Immature natural killer cell (primary cell): ENCODE data around the gene SAMHD1. TPM values are rescaled to one million over a fixed set of nuclear protein-coding genes. Genes with fewer than 3 reads are reported as not detected.

ENCODE experiments used
- DNase-seq, 3 donors: peaks; one replicate each; pipeline ENCODE4 v3.0.0; 2022; ENCODE audit warnings: mixed read lengths in 1 of 3
- H3K27ac Mint-ChIP-seq, 6 donors: one replicate each; pipeline ENCODE4 v1.8.0; 2020; ENCODE audit warnings: mixed read lengths in 6 of 6, mild to moderate bottlenecking in 5 of 6, inconsistent platforms in 4 of 6, moderate library complexity in 3 of 6
- H3K27me3 Mint-ChIP-seq, 3 donors: one replicate each; pipeline ENCODE4 v1.8.0; 2020 to 2021; ENCODE audit warnings: low read depth in 3 of 3, mild to moderate bottlenecking in 3 of 3, mixed read lengths in 3 of 3, moderate library complexity in 3 of 3, inconsistent platforms in 1 of 3
- H3K36me3 Mint-ChIP-seq, 3 donors: one replicate each; pipeline ENCODE4 v1.8.0; 2020; ENCODE audit warnings: mixed read lengths in 3 of 3, inconsistent platforms in 2 of 3, mild to moderate bottlenecking in 2 of 3
- H3K4me1 Mint-ChIP-seq, 2 donors: one replicate each; pipeline ENCODE4 v1.8.0; 2020; ENCODE audit warnings: inconsistent platforms in 2 of 2, mild to moderate bottlenecking in 2 of 2, mixed read lengths in 2 of 2, moderate library complexity in 1 of 2
- H3K4me3 Mint-ChIP-seq, 5 donors: one replicate each; pipeline ENCODE4 v1.8.0; 2020; ENCODE audit warnings: mild to moderate bottlenecking in 5 of 5, mixed read lengths in 5 of 5, inconsistent platforms in 3 of 5, moderate library complexity in 3 of 5
- H3K9me3 Mint-ChIP-seq, 6 donors: one replicate each; pipeline ENCODE4 v1.8.0; 2020; ENCODE audit warnings: mild to moderate bottlenecking in 6 of 6, mixed read lengths in 6 of 6, inconsistent platforms in 4 of 6, moderate library complexity in 3 of 6
- polyA plus RNA-seq, 3 donors: library from polyadenylated mRNA; unstranded; fragments of 300-500 nt; fragmentation: Illumina TruSeq; gene quantifications; one replicate each; pipeline ENCODE4 v1.2.3, GENCODE V29; 2021

The SAMHD1 gene
- polyA plus RNA-seq, 3 donors from 2014 or later: 202 to 354 (median 297) TPM

GRCh38 chr20:36871640-36872570, 79.6 kb downstream of the SAMHD1 start:
- Mint-ChIP-seq H3K4me1 (peaks cover 4 to 5% of the 10 kb centered on the region in 2 donors), H3K36me3 (peaks cover 0 to 3% (median 0%) of the 10 kb centered on the region in 3 donors), H3K27me3 (peaks cover 0 to 3% (median 2%) of the 10 kb centered on the region in 3 donors), H3K9me3 (no peaks in the 10 kb centered on the region), H3K4me3 (no peak overlapping the region), H3K27ac (peak overlapping the region in 2 of 6 donors; percentile 31 to 72)
- peak in 1 of 3 donors; percentile 16 for DNase-seq

GRCh38 chr20:36866681-36867495, 84.6 kb downstream of the SAMHD1 start:
- peaks cover 0 to 7% of the 10 kb centered on the region in 2 donors for H3K4me1 Mint-ChIP-seq
- H3K36me3 Mint-ChIP-seq: peaks cover 0 to 3% (median 0%) of the 10 kb centered on the region in 3 donors
- H3K9me3 Mint-ChIP-seq: no peaks in the 10 kb centered on the region
- H3K4me3 Mint-ChIP-seq: peak overlapping the region in 2 of 5 donors; percentile 27 to 42
- peak overlapping the region in 1 of 6 donors; percentile 21 for H3K27ac Mint-ChIP-seq
- H3K27me3 Mint-ChIP-seq: peaks cover 2 to 7% (median 7%) of the 10 kb centered on the region in 3 donors
- DNase-seq: no peak

- Mint-ChIP-seq H3K4me1 (peaks cover 0 to 12% of the 10 kb centered on the region in 2 donors), H3K27me3 (peaks cover 2 to 9% (median 9%) of the 10 kb centered on the region in 3 donors), H3K27ac (no peak overlapping the region), H3K9me3 (no peaks in the 10 kb centered on the region), H3K36me3 (peaks cover 0 to 3% (median 0%) of the 10 kb centered on the region in 3 donors), H3K4me3 (peak overlapping the region in 2 of 5 donors; percentile 27 to 42)
- DNase-seq: no peak
These were observed 85.3 kb downstream of the SAMHD1 start for GRCh38 chr20:36866164-36866563.

- Mint-ChIP-seq H3K27me3 (peaks cover 2 to 9% (median 9%) of the 10 kb centered on the region in 3 donors), H3K27ac (no peak overlapping the region), H3K4me3 (peak overlapping the region; percentile 27 to 58 (median 53)), H3K9me3 (no peaks in the 10 kb centered on the region), H3K4me1 (peaks cover 0 to 13% of the 10 kb centered on the region in 2 donors), H3K36me3 (peaks cover 0 to 3% (median 0%) of the 10 kb centered on the region in 3 donors)
- no peak for DNase-seq
These were observed 85.7 kb downstream of the SAMHD1 start for GRCh38 chr20:36865861-36866149.

GRCh38 chr20:36865076-36865860, 86.2 kb downstream of the SAMHD1 start:
- Mint-ChIP-seq H3K4me1 (peaks cover 5 to 13% of the 10 kb centered on the region in 2 donors), H3K9me3 (no peaks in the 10 kb centered on the region), H3K4me3 (peak overlapping the region; percentile 66 to 82 (median 73)), H3K27me3 (peaks cover 2 to 9% (median 9%) of the 10 kb centered on the region in 3 donors), H3K27ac (no peak overlapping the region), H3K36me3 (peaks cover 0 to 3% (median 0%) of the 10 kb centered on the region in 3 donors)
- DNase-seq: no peak

- H3K27ac Mint-ChIP-seq: no peak overlapping the region
- no peak for DNase-seq
- no peaks in the 10 kb centered on the region for H3K9me3 Mint-ChIP-seq
- peaks cover 5 to 13% of the 10 kb centered on the region in 2 donors for H3K4me1 Mint-ChIP-seq
- H3K27me3 Mint-ChIP-seq: peaks cover 0 to 9% (median 9%) of the 10 kb centered on the region in 3 donors
- H3K36me3 Mint-ChIP-seq: peaks cover 0 to 3% (median 0%) of the 10 kb centered on the region in 3 donors
- no peak overlapping the region for H3K4me3 Mint-ChIP-seq
These were observed 88.4 kb downstream of the SAMHD1 start for GRCh38 chr20:36862857-36863668.

GRCh38 chr20:36861875-36862801, 89.4 kb downstream of the SAMHD1 start:
- H3K27me3 Mint-ChIP-seq: peaks cover 0 to 9% (median 9%) of the 10 kb centered on the region in 3 donors
- H3K36me3 Mint-ChIP-seq: peaks cover 0 to under 1% (median 0%) of the 10 kb centered on the region in 3 donors
- no peaks in the 10 kb centered on the region for H3K9me3 Mint-ChIP-seq
- no peak overlapping the region for H3K27ac Mint-ChIP-seq
- DNase-seq: no peak
- peaks cover 5 to 13% of the 10 kb centered on the region in 2 donors for H3K4me1 Mint-ChIP-seq
- peak overlapping the region; percentile 44 to 80 (median 52) for H3K4me3 Mint-ChIP-seq

- H3K27me3 Mint-ChIP-seq: peaks cover 0 to 9% (median 9%) of the 10 kb centered on the region in 3 donors
- no peaks in the 10 kb centered on the region for H3K36me3 Mint-ChIP-seq
- no peak for DNase-seq
- H3K27ac Mint-ChIP-seq: no peak overlapping the region
- H3K9me3 Mint-ChIP-seq: no peaks in the 10 kb centered on the region
- peaks cover 5 to 13% of the 10 kb centered on the region in 2 donors for H3K4me1 Mint-ChIP-seq
- H3K4me3 Mint-ChIP-seq: peak overlapping the region; percentile 46 to 80 (median 61)
These were observed 90.0 kb downstream of the SAMHD1 start for GRCh38 chr20:36861625-36861874.

- peaks cover 5 to 13% of the 10 kb centered on the region in 2 donors for H3K4me1 Mint-ChIP-seq
- no peaks in the 10 kb centered on the region for H3K36me3 Mint-ChIP-seq
- no peaks in the 10 kb centered on the region for H3K9me3 Mint-ChIP-seq
- H3K27me3 Mint-ChIP-seq: peaks cover 1 to 9% (median 7%) of the 10 kb centered on the region in 3 donors
- H3K27ac Mint-ChIP-seq: no peak overlapping the region
- no peak for DNase-seq
- peak overlapping the region; percentile 46 to 80 (median 61) for H3K4me3 Mint-ChIP-seq
These were observed 90.5 kb downstream of the SAMHD1 start for GRCh38 chr20:36860811-36861624.

- Mint-ChIP-seq H3K27me3 (peaks cover 2 to 9% (median 7%) of the 10 kb centered on the region in 3 donors), H3K27ac (no peak overlapping the region), H3K36me3 (no peaks in the 10 kb centered on the region), H3K4me3 (peak overlapping the region in 3 of 5 donors; percentile 5 to 50 (median 5)), H3K4me1 (peaks cover 5 to 13% of the 10 kb centered on the region in 2 donors), H3K9me3 (no peaks in the 10 kb centered on the region)
- DNase-seq: no peak
These were observed 91.2 kb downstream of the SAMHD1 start for GRCh38 chr20:36860339-36860738.

- Mint-ChIP-seq H3K4me3 (no peak overlapping the region), H3K9me3 (no peaks in the 10 kb centered on the region), H3K36me3 (no peaks in the 10 kb centered on the region), H3K4me1 (peaks cover 5 to 11% of the 10 kb centered on the region in 2 donors), H3K27me3 (peaks cover 2 to 8% (median 4%) of the 10 kb centered on the region in 3 donors), H3K27ac (no peak overlapping the region)
- DNase-seq: no peak
These were observed 91.7 kb downstream of the SAMHD1 start for GRCh38 chr20:36859700-36860330.
